ENCODE data around the gene SP4.

SP4 gene

DNA sequence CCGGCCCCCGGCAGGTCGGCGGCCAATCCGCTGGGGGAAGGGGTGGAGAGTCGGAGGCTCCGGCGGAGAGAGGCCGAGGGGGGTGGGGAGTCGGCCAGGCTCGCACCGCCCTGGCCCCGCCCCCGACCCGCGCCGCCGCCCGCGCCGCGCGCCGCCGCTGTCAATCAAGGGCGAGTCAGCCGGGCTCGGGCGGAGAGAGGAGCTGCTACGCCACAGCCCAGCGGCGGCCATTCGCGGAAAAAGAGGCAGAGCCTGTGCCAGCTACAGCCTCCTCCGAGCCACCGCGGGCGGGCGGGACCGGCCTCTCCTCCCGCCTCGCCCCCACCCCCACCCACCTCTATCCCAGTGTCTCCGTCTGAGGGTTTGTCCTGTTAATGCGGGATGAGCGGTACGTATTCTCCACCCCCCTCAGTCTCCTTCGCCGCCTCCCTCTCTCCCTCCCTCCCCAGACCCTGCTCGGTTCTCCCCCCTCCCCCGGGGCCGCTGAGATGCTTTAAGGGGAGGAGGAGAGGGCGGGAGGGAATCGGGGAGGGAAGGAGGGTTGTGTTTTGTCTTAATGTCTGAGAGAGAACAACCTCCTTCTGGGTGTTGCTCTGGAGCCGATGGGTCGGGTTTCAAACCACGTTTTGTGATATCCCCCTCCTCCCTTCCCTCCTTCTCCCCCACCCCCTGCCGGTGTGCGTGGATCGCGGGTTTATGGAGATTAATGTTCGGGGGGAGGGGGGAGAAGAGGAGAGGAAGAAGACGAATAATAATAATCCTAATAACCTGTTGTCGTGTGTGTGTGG, at the start of gene SP4:
SP4 (plus strand) TSS at position 213 of the 788 bp plus-strand sequence; CDS start at position 382, 169 bp downstream.
- TF ChIP-seq GATA3 (IDR thresholded peaks at IDR 0.05; ENCODE audit: low read depth, low read length) (no peak), GATA2 (IDR thresholded peaks at IDR 0.05; ENCODE audit: low read depth, low read length) (no peak)

DNA sequence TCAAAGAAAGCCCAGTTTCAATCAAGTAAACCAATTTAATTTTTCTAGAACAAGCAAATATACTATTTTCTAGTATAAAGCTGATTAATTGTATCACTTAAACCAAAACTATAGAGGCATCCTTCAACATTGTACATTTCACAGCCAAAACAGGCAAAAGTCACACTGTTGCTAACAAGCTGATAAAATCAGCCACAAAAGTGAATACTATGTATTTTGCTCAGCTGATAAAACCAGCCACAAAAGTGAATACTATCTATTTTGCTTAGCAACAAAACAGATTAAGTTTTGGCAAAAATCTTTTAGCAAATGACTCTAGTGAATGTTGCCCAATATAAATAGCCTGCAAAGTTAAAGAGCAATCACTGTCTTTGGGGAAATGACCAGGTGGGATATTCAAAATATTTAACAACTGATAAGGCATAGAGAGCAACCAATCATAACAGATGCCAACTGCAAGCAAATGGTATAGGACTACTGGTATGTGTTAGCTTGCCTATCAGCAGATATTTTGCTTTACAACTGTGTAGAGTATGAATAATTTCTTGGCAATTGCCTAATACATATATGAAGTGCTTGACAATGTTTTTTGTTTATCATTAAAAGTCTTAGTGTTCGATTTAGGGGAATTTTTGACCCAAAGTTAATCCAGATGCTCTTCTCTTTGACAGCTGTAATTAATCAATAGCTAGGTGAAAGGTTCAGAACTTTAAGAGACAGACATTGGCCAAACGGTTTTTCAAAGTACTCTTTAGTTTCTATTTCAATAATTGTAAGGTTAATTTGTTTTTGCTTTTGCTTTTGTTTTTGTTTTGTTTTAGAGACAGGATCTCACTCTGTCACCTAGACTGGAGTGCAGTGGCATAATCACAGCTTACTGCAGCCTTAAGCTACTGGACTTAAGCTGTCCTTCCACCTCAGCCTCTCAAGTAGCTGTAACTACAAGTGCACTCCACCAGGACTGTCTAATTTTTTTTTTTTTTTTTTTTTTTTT, 44.4 kb upstream of the SP4 start:
- no peak for TF ChIP-seq GATA3 (IDR thresholded peaks at IDR 0.05; ENCODE audit: low read depth, low read length)
- no peak for TF ChIP-seq GATA2 (IDR thresholded peaks at IDR 0.05; ENCODE audit: low read depth, low read length)

DNA sequence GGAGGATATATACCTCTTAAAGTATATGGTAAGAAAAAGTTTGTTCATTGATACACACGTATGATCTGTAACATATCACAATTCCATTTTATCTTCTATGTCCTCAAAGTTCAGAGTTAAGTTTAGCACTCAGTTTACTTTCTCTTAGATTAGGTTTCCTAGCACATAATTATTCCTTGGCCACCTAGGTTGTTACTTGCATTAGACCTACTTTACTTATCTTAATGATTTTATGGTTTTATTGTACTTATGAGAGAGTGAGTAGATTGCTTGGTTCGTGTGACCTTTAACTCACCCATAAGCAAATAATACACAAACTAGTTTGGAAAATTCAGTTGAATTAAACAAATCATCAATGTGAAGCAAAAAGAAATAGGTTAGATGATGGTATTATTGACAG, 33.9 kb upstream of the SP4 start:
- TF ChIP-seq GATA3 (IDR thresholded peaks at IDR 0.05; ENCODE audit: low read depth, low read length) (no peak), GATA2 (IDR thresholded peaks at IDR 0.05; ENCODE audit: low read depth, low read length) (no peak)

DNA sequence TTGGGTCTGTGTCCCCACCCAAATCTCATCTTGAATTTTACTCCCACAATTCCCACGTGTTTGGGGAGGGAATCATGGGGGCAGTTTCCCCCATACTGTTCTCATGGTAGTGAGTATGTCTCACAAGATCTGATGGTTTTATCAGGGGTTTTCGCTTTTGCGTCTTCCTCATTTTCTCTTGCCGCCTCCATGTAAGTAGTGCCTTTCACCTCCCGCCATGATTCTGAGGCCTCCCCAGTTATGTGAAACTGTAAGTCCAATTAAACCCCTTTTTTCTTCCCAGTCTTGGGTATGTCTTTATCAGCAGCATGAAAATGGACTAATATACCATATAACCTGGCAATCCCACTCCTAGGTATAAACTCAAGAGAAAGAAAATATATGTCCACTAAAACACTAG, 25.9 kb upstream of the SP4 start:
- TF ChIP-seq GATA2 (IDR thresholded peaks at IDR 0.05; ENCODE audit: low read depth, low read length) (no peak), GATA3 (IDR thresholded peaks at IDR 0.05; ENCODE audit: low read depth, low read length) (no peak)

DNA sequence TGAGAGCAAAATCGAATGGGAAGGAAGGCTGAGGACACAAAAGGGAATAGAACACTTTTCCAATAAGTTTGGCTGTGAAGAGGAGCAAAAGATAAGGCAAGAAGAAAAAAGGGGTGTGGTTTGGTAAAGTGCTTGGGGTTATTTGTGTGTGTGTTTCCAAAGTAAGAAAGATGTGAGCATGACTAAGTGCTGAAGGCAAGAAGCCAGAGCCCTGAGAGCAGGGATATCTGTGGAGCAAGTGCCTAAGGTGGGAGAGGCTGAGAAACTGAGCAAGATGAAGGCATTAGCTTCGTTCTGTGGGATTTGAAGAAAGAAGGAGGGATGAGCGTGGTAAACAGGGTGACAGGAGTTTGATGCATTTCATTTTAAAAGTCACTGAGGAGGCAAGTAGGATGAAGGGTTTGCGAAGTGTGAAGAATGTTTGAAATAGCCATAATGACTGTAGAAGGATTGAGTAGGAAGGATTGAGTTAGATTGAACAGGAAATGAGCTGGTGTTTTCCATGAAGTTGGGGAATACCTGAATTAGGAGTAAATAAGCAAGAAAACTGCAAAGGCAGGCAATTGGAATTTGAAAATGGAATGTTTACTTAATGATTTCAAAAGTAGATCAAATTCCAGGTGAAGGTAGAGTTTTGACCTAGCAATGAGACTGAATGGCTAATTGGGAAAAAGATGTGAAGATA, 19.9 kb upstream of the SP4 start:
- TF ChIP-seq GATA3 (IDR thresholded peaks at IDR 0.05; ENCODE audit: low read depth, low read length) (no peak), GATA2 (IDR thresholded peaks at IDR 0.05; ENCODE audit: low read depth, low read length) (no peak)

DNA sequence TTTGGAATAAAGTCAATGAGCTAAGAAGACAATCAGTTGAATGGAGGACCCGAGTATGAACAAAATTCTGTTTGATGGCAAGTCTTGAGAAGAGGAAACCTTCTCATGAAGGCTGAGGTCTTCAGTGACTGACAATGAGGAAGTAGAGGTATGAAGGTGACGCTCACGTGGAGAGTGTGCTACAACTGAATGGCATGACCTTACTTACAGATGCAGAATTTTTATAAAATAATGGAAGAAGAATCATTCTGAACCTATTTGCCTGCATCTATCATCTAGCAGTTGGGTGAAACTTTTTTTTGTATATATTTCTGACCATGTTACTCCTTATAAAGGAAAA, 19.4 kb upstream of the SP4 start:
- no peak for TF ChIP-seq GATA3 (IDR thresholded peaks at IDR 0.05; ENCODE audit: low read depth, low read length)
- TF ChIP-seq GATA2 (IDR thresholded peaks at IDR 0.05; ENCODE audit: low read depth, low read length) = no peak

DNA sequence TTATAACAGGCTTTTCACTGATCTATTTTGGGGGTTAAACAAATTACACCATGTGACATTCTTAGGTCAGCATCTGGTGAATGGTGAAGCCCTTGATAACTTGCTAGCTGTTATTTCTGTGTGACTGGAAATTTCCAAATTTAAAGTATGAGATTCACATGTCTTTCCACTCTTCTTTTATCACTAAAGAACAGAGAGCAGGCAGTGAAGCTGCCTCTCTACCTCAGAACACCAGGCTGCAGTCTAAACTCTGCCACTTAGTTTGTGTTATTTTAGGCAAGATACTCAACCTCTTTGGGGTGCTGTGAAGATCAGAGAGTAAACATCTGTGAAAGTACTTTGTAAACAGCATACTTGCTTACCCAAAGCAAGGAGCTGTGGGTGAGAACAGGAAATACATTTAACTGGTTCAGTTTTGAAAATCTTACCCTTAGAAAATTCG, 15.5 kb upstream of the SP4 start:
- no peak for TF ChIP-seq GATA3 (IDR thresholded peaks at IDR 0.05; ENCODE audit: low read depth, low read length)
- TF ChIP-seq GATA2 (IDR thresholded peaks at IDR 0.05; ENCODE audit: low read depth, low read length) = no peak

DNA sequence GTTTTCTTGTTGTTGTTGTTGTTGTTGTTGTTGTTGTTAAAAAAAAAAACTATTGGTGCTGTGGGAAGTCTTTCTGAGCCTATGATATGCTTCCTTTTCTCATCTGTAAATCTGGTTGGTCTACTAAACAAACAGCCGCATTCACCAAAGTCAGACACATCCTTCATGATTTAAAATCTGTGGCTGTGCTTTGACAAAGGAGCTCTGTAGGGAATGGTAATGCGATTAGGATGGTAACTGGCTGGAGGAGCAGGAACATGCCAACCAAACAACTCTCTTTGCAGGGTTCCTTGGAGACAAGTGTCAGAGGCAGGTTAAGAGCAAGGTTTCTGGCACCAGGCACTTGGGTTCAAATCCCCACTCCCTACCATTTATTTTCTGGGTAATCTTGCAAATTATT, 14.9 kb upstream of the SP4 start:
- TF ChIP-seq GATA2 (IDR thresholded peaks at IDR 0.05; ENCODE audit: low read depth, low read length) = no peak
- TF ChIP-seq GATA3 (IDR thresholded peaks at IDR 0.05; ENCODE audit: low read depth, low read length) = no peak

DNA sequence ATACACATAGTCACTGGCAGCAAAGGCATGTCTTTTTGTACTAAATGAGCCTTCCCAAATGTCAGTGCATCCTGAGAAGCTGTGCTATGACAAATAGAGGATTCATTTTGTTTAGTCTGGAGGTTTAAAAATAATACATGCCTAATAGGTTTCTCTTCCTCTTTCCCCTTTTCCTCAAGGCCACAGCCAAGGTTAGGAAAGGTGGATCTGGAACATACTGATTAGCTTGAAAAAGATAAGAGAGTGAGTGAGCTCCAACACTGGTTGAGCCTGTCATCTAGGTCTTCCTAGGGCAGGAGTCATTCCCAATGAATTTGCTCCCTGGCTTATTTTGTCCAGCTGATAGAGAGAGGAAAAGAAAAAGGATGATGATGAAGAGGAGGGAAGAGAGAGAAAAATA, 14.4 kb upstream of the SP4 start:
- TF ChIP-seq GATA2 (IDR thresholded peaks at IDR 0.05; ENCODE audit: low read depth, low read length) (no peak), GATA3 (IDR thresholded peaks at IDR 0.05; ENCODE audit: low read depth, low read length) (no peak)

DNA sequence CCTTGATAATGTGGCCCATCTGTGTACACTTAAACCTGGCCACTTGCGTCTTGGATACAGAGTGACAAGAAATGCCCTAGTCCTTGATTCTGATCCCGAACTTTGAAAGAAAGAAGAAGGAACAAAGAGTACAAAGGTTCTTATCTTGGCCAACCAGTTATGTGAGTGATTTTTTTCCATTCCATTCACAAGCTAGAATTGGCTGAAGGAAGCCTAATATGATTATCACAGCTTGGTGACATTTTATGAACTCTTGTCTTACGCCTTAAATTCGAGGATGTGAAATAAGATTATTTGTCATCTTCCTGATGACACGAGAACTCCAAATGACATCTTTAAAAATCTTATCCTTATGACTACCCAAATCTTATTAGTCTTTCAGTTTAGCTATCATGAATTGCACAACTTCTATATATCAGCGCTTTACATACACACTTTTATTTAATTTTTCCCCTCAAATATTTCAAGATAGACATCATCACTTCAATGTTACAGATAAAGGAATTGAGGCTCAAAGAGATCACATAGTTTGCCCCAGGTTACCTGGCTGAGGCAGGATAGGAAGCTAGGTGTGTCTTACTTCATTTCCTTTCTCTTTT, 13.0 kb upstream of the SP4 start:
- TF ChIP-seq GATA2 (IDR thresholded peaks at IDR 0.05; ENCODE audit: low read depth, low read length) (no peak), GATA3 (IDR thresholded peaks at IDR 0.05; ENCODE audit: low read depth, low read length) (no peak)

DNA sequence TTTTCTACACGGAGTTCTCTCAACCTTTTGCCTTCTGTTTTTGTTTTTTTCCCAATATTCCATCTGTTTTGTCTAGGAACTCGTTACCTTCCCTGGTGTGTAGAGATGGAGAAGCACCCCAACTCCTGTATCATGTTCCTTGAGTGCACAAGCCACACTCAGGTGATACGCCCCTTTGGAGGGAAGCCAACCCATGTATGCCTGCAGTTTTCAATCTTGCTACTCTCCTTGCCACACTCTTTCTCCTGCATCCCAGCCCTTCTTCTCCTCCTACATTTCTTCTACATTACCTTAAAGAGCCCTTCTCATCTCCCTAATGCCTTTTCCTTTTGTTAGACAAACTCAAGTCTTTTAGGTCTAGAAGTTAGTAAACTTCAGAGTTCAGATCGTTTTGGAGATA, 10.2 kb upstream of the SP4 start:
- no peak for TF ChIP-seq GATA2 (IDR thresholded peaks at IDR 0.05; ENCODE audit: low read depth, low read length)
- no peak for TF ChIP-seq GATA3 (IDR thresholded peaks at IDR 0.05; ENCODE audit: low read depth, low read length)

DNA sequence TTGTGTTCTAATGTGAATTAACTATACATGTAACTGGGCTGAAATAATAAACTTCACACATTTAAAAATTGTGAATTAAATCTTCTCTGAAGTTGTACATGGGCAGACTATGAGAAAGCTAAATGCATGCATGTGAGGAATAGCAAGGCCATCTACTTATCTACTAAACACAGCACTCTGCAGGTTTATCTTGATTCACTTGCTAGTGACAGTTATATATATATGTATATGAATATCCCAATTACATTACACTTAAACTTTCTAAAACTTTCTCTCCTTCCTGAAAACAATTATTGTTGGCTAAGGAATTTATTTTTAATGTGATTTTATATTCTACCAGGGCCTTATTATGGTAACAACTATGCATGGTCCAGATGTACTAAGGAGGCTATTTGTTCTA, 5.1 kb upstream of the SP4 start:
- no peak for TF ChIP-seq GATA3 (IDR thresholded peaks at IDR 0.05; ENCODE audit: low read depth, low read length)
- no peak for TF ChIP-seq GATA2 (IDR thresholded peaks at IDR 0.05; ENCODE audit: low read depth, low read length)

DNA sequence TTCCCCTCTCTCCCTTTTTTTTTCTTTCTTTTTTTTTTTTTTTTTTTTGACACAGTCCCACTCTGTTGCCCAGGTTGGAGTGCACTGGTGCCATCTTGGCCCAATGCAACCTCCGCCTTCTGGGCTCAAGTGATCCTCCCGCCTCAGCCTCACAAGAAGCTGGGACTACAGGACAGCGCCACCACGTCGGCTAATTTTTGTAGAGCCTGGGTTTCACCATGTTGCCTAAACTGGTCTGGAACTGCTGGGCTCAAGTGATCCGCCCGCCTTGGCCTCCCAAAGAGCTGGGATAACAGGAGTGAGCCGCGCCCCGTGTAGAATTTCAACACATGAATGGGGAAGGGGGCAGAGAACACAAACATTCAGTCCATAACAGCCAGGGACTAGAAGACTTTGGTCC, 2.6 kb upstream of the SP4 start:
- TF ChIP-seq GATA2 (IDR thresholded peaks at IDR 0.05; ENCODE audit: low read depth, low read length) (no peak), GATA3 (IDR thresholded peaks at IDR 0.05; ENCODE audit: low read depth, low read length) (no peak)
